WERI-Rb-1 (cell line): Measurements from ENCODE around the gene PPA2.

ENCODE experiments used
- DNase-seq: peaks from one replicate; pipeline ENCODE4 v3.0.0-alpha.2; 2020
- H3K27ac ChIP-seq: fragments of 250-450 bp; sonication (Bioruptor Pico); 2 replicates; pipeline ENCODE4 v1.5.1; 2020; ENCODE audit warnings: mild to moderate bottlenecking, moderate library complexity
- H3K27me3 ChIP-seq: fragments of 250-450 bp; sonication (Bioruptor Pico); 2 replicates; pipeline ENCODE4 v1.5.1; 2021; ENCODE audit warnings: mild to moderate bottlenecking, low read depth, moderate library complexity; ENCODE audit not compliant: insufficient read depth, severe bottlenecking
- H3K36me3 ChIP-seq: fragments of 250-450 bp; sonication (Bioruptor Pico); 2 replicates; pipeline ENCODE4 v1.5.1; 2020; ENCODE audit warnings: mild to moderate bottlenecking, moderate library complexity
- H3K4me3 ChIP-seq: 2 replicates; pipeline ENCODE4 v1.5.1; 2011; ENCODE audit warnings: low read depth, mild to moderate bottlenecking, control low read depth, low read length
- H3K9me3 ChIP-seq: fragments of 250-450 bp; sonication (Bioruptor Pico); 2 replicates; pipeline ENCODE4 v1.5.1; 2021; ENCODE audit warnings: mild to moderate bottlenecking, moderate library complexity; ENCODE audit not compliant: severe bottlenecking
- CTCF ChIP-seq: IDR thresholded peaks from 2 replicates; pipeline ENCODE4 v1.5.1; 2011; ENCODE audit warnings: low read depth, mild to moderate bottlenecking, control low read depth, inconsistent platforms, low read length

Gene PPA2

DNA sequence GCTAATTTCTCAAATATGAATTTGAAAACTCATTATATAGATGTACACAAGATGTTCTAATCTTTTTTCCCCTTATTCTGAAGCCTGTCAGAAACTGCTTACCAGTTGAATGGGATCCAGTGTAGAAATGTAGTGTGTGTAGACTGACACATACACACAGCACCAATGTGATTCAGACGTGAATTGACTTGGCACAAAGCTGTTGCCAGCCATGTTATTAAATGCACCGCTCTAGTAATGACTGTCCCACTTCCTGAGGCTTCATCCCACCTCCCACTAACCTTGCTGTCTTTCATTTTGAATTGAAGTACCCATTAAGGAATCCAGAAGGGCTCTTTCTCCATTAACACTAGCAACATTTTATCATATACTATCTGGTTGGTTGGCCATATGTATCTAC, 146.6 kb downstream of the PPA2 start:
- Histone ChIP-seq H3K9me3 (no peaks in the 10 kb centered on the region), H3K36me3 (no peaks in the 10 kb centered on the region), H3K27me3 (no peaks in the 10 kb centered on the region), H3K4me3 (no peak overlapping the region), H3K27ac (no peak overlapping the region)
- DNase-seq: no peak
- TF ChIP-seq CTCF: no peak
